Neural cell (in vitro differentiated cells): ENCODE results near the gene CHPF2.

Source experiments
- EZH2 ChIP-seq: fragments of 200-600, 300-800 bp; shearing (Covaris generic), sonication (generic); IDR thresholded peaks from 2 replicates; pipeline ENCODE4 v1.6.1; 2014; ENCODE audit warnings: antibody characterized with exemption, low read length, borderline replicate concordance, mild to moderate bottlenecking; ENCODE audit not compliant: insufficient read depth, poor library complexity, severe bottlenecking
- POLR2AphosphoS5 ChIP-seq: IDR thresholded peaks from 2 replicates; pipeline ENCODE4 v1.6.1; 2012
- TF ChIP-seq, protein P1 (sequence below): fragments of 450-650 bp; IDR thresholded peaks from 2 replicates; pipeline ENCODE4 v1.5.1; 2014; ENCODE audit warnings: antibody characterized with exemption, mild to moderate bottlenecking, moderate library complexity; ENCODE audit not compliant: poor library complexity, severe bottlenecking

- TF ChIP-seq, protein P1, sequence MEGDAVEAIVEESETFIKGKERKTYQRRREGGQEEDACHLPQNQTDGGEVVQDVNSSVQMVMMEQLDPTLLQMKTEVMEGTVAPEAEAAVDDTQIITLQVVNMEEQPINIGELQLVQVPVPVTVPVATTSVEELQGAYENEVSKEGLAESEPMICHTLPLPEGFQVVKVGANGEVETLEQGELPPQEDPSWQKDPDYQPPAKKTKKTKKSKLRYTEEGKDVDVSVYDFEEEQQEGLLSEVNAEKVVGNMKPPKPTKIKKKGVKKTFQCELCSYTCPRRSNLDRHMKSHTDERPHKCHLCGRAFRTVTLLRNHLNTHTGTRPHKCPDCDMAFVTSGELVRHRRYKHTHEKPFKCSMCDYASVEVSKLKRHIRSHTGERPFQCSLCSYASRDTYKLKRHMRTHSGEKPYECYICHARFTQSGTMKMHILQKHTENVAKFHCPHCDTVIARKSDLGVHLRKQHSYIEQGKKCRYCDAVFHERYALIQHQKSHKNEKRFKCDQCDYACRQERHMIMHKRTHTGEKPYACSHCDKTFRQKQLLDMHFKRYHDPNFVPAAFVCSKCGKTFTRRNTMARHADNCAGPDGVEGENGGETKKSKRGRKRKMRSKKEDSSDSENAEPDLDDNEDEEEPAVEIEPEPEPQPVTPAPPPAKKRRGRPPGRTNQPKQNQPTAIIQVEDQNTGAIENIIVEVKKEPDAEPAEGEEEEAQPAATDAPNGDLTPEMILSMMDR = no peak
- TF ChIP-seq POLR2AphosphoS5 (peak; percentile 10), EZH2 (no peak)
Measured at GRCh38 chr7:151237244-151238189, 5.2 kb downstream of the CHPF2 start.
